ENCODE measurements around the gene SNX17. TPM values are rescaled to one million over a fixed set of nuclear protein-coding genes. Genes with fewer than 3 reads are reported as not detected.

Gene SNX17
- total RNA-seq (100 to 1,000 TPM; 119 to 174 (median 130) TPM), polyA plus RNA-seq (10 to 100 TPM; 66.8 to 89.0 (median 79.0) TPM)
- long read RNA-seq, donor 1, transcript SNX17-201 (15 exons, 2,044 nt): major isoform, 43 of 55 reads
- long read RNA-seq, donor 1, partial matches to known transcripts: 8 of 55 reads
- long read RNA-seq, donor 1, other reads (novel, unspliced or antisense): 0 of 55 reads
- long read RNA-seq, donor 2, transcript SNX17-201 (15 exons, 2,044 nt): major isoform, 34 of 34 reads
- long read RNA-seq, donor 2, partial matches to known transcripts: 0 of 34 reads
- long read RNA-seq, donor 2, other reads (novel, unspliced or antisense): 0 of 34 reads
- long read RNA-seq, donor 3, transcript SNX17-201 (15 exons, 2,044 nt): major isoform, 31 of 33 reads
- long read RNA-seq, donor 3, partial matches to known transcripts: 0 of 33 reads
- long read RNA-seq, donor 3, other reads (novel, unspliced or antisense): 0 of 33 reads
- long read RNA-seq, donor 4, transcript SNX17-201 (15 exons, 2,044 nt): major isoform, 208 of 232 reads
- long read RNA-seq, donor 4, partial matches to known transcripts: 11 of 232 reads
- long read RNA-seq, donor 4, other reads (novel, unspliced or antisense): 13 of 232 reads
- long read RNA-seq, donor 5, transcript SNX17-201 (15 exons, 2,044 nt): major isoform, 402 of 452 reads
- long read RNA-seq, donor 5, partial matches to known transcripts: 8 of 452 reads
- long read RNA-seq, donor 5, other reads (novel, unspliced or antisense): 40 of 452 reads
- long read RNA-seq, donor 6, transcript SNX17-201 (15 exons, 2,044 nt): major isoform, 99 of 117 reads
- long read RNA-seq, donor 6, partial matches to known transcripts: 6 of 117 reads
- long read RNA-seq, donor 6, other reads (novel, unspliced or antisense): 11 of 117 reads
- long read RNA-seq, donor 7, transcript SNX17-201 (15 exons, 2,044 nt): major isoform, 16 of 34 reads
- long read RNA-seq, donor 7, partial matches to known transcripts: 16 of 34 reads
- long read RNA-seq, donor 7, other reads (novel, unspliced or antisense): 0 of 34 reads
- long read RNA-seq, donor 8, transcript SNX17-201 (15 exons, 2,044 nt): major isoform, 47 of 50 reads
- long read RNA-seq, donor 8, partial matches to known transcripts: 0 of 50 reads
- long read RNA-seq, donor 8, other reads (novel, unspliced or antisense): 0 of 50 reads
- long read RNA-seq, donor 9, transcript SNX17-201 (15 exons, 2,044 nt): major isoform, 18 of 25 reads
- long read RNA-seq, donor 9, partial matches to known transcripts: 7 of 25 reads
- long read RNA-seq, donor 9, other reads (novel, unspliced or antisense): 0 of 25 reads
- long read RNA-seq, donor 10, transcript SNX17-201 (15 exons, 2,044 nt): major isoform, 21 of 22 reads
- long read RNA-seq, donor 10, partial matches to known transcripts: 0 of 22 reads
- long read RNA-seq, donor 10, other reads (novel, unspliced or antisense): 0 of 22 reads

DNA sequence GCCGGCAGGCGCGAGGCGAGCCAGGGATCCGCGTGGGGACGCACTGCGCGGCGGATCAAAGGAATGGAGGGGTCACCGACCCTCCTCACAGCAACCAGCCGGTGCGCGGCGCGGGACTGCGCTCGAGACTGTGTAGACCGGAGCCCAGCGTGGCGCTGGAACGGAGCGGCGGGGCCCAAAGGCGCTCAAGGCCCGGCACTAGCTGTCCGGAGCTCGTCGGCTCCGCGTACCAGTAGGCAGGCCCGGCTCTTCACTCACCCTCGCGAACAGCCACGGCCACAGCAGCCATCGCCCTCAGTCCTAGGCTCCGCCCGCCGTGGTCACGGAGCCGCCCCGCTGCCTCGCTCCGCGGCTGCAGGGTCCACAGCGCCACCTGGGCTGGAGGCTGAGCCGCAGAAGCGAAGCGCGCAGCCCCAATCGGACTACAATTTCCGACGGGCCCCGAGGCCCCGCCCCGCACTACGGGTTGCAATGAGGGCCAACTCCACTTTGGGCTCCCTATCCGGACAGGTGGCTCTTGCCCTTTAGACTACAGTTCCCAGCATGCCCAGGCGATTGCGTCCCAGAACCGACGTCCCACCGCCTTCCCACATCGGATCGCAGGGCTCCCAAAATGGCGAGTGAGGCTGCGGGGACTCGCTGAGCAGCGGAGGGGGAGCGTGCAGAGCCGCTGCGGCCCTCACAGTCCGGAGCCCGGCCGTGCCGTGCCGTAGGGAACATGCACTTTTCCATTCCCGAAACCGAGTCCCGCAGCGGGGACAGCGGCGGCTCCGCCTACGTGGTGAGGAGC, at the start of gene SNX17, which contains the start of gene EIF2B4:
TSS of gene SNX17 (plus strand) at position 591 of the 790 bp plus-strand sequence. CDS start at position 719, 128 bp downstream.
TSS of gene EIF2B4 (minus strand) at position 313 of the 790 bp plus-strand sequence. CDS start at position 289, 24 bp downstream.
- 0% methylated on average over 50 to 85 of the region's 85 CpGs; no CpG with 5 or more reads in 1 of the 4 donors for WGBS, 4 donors
- H3K36me3 ChIP-seq (replicated peaks in 1 of 2): peaks cover 0 to 62% of the 10 kb centered on the region in 2 donors
- intact Hi-C loops (cut with DNase I): no loop called here
- H3K4me1 ChIP-seq (replicated peaks in 1 of 2): peaks cover 17 to 33% of the 10 kb centered on the region in 2 donors
- H3K27me3 ChIP-seq: no peaks in the 10 kb centered on the region
- H3K9me3 ChIP-seq (replicated peaks in 1 of 3): no peaks in the 10 kb centered on the region
- peak within 1 kb of the TSS; percentile 70 to 98 (median 96) for H3K27ac ChIP-seq
- peak within 1 kb of the TSS; percentile 73 to 95 (median 87) for H3K4me3 ChIP-seq
- peak; percentile 81 to 91 for TF ChIP-seq POLR2A (IDR thresholded peaks at IDR 0.05)
- TF ChIP-seq, protein P1, sequence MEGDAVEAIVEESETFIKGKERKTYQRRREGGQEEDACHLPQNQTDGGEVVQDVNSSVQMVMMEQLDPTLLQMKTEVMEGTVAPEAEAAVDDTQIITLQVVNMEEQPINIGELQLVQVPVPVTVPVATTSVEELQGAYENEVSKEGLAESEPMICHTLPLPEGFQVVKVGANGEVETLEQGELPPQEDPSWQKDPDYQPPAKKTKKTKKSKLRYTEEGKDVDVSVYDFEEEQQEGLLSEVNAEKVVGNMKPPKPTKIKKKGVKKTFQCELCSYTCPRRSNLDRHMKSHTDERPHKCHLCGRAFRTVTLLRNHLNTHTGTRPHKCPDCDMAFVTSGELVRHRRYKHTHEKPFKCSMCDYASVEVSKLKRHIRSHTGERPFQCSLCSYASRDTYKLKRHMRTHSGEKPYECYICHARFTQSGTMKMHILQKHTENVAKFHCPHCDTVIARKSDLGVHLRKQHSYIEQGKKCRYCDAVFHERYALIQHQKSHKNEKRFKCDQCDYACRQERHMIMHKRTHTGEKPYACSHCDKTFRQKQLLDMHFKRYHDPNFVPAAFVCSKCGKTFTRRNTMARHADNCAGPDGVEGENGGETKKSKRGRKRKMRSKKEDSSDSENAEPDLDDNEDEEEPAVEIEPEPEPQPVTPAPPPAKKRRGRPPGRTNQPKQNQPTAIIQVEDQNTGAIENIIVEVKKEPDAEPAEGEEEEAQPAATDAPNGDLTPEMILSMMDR (IDR thresholded peaks at IDR 0.05): peak; percentile 40 to 78 (median 62)
- DNase-seq: peak; percentile 99 to 100 (median 99)

DNA sequence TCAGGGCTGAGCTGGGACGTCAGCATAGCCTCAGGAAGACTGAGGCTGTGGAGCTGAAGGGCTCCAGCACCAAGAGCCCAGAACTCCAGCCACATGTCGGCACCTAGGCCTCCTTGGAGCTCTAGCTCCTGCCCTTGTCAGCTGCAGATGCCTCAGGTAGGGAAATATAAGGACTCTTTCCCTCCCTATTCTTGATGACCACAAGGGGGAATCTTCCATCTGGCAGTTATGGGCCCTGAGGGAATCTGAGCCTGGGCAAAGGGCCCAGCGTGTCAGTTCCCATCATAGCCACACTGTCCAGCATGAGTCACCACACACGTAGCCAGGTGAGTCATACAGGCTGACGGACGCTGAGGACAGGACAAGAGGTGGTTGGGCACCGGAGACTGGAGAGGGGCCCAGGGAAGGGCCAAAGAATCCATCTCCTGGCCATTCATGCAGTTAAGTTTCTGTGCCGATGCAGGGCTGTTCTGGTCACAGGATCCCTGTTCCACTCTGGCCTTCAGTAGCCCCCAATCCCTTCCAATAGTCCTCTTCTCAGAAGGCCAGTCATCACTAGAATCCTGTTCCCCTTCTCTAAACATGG, 49.4 kb upstream of the SNX17 start:
- peak overlapping the region; percentile 25 to 99 (median 94) for H3K27ac ChIP-seq

More for the DNA sequence above, 49.4 kb upstream of the SNX17 start:
- 16 to 39% (median 33%) methylated on average over 4 to 8 of the region's 8 CpGs for WGBS, 4 donors
- no peaks in the 10 kb centered on the region for H3K27me3 ChIP-seq
- intact Hi-C loops (cut with DNase I): no loop called here
- no peak overlapping the region for H3K4me3 ChIP-seq
- no peaks in the 10 kb centered on the region for H3K9me3 ChIP-seq (replicated peaks in 1 of 3)
- peaks cover 34 to 35% of the 10 kb centered on the region in 2 donors for H3K4me1 ChIP-seq (replicated peaks in 1 of 2)
- peak in 1 of 2 donors; percentile 84 for TF ChIP-seq POLR2A (IDR thresholded peaks at IDR 0.05)
- TF ChIP-seq, protein P1 (IDR thresholded peaks at IDR 0.05): peak; percentile 34 to 77 (median 62)
- peaks cover 0 to 4% of the 10 kb centered on the region in 2 donors for H3K36me3 ChIP-seq (replicated peaks in 1 of 2)
- DNase-seq: peak; percentile 90 to 98 (median 97)
